ENCODE data around the gene IQSEC1.

The IQSEC1 gene

DNA sequence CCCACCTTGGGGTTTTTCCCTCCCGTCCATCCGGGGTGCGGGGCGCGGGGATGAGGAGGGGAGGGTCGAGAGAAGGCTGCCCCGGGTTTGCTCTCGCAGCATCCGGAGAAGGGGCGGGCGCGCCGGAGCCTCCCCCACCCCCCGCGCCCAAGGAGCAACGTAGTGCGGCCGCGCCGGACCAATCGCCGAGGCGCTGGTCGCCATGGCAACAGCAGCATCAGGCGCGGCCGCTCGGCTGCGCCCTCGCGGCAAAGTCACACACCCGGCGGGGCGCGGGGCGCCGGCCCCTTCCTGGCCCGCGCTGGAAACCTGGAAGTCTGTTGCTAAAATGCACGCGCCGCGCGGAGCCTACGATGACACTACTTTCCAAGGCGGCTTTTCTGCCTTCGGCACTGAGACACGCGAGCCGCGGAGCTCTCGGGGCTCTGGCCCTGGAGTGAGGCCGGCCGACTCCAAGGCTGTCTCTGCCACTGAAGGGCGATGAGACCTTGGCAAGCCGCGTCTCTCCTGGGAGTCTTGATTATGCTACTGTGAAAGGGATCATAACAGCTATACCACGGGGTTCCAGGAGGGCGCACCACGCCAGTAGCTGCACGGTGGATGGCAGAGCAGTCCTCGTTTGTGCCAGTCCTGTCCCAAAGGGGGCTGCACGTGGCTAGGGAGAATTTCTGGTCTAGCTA is at the start of gene IQSEC1:
IQSEC1 (minus strand) TSS at position 104 of the 680 bp plus-strand sequence. CDS start 415 bp downstream, outside the sequence.
- no peak for DNase-seq (ENCODE audit: low read depth)

DNA sequence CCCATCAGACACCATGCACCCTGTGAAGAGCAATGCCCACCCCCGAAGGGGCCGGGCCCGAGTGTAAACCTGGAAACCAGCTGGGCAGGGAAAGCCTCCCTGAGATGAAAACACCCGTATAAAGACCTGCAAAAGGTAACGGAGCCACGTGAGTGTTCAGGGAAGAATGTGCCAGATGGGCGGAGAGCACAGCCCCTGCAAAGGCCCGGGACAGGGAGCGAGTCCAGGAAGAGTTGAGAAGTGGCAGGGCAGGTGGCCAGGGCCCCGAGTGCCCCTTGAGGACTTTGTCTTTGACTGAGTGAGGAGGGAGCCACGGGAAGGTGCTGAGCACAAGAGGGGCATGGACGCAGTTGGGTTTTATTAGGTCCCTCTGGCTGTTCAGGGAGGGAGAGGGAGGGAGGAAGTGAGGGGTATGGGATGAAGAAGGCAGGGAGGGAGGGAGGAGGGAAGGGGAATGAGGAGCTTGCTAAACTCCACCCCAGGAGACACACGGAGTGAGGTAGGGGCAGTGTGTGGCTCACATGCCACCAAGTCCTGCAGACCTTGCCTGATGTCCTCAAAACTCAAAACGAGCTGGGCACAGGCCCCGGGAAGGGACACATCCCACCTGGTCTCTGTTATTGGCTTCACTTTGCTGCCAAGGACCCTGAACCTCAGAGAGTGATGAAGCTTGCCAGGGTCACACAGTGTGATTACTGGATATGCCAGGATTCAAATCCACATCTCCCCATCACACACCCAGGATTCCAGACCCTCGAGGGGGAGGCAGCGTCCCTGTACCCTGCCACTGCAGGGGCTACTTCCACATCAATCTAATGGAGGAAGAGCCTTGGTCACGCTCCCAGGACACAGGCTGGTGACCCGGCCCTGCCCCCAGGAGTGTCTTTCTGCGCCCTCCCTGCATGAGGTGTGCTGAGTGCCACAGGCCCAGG is 49.1 kb upstream of the IQSEC1 start:
- no peak for DNase-seq (ENCODE audit: low read depth)

DNA sequence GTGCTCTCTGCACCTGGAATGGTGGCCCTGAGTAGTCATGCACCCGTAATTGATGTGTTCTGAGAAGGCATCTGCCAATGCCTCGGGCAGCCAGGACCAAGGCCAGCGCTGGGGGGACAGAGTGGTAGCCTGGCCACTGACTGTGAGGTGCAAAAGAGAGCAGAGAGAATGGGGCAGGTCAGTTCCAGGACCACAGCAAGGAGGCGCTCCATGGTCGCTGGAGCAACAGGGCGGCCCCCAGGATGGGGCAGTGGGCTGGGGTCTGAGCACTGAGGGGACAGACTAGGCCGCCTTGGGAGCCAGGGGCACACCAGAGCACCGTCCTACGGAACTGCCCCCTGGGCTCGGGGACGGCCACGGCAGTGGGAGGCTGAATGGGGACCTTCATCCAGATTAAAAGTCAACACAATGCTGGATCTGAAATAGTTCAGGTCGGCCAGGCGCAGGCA is 48.3 kb upstream of the IQSEC1 start:
- DNase-seq (ENCODE audit: low read depth), result no peak

DNA sequence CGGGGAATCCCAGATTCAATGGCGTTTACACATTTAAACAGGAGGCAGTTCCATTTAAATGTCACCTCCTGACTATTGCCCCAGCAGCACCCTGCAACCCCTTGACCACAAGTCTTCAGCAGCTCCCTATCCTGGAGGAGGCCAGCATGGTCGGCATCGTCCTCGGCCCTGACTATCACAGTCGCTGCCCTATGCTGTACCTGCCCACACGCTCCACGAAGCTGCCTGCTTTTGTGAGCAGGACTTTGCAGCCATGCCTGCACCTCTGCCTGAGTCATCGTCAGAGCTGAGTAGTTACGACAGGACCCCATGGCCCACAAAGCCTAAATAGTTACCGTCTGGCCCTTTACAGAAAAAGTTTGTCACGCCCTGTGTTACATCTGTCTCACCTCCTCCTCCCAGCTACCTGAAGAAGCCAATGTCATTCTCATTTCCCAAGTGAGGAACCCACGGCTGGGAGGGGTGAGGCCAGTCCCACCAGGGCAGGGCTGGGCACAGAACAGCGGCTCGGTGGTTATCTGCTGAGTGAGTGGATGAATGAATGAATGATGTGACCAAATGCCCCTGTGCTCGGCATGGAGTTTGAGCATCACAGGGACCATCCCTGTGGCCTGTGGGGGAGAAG is 47.8 kb upstream of the IQSEC1 start:
- no peak for DNase-seq (ENCODE audit: low read depth)

DNA sequence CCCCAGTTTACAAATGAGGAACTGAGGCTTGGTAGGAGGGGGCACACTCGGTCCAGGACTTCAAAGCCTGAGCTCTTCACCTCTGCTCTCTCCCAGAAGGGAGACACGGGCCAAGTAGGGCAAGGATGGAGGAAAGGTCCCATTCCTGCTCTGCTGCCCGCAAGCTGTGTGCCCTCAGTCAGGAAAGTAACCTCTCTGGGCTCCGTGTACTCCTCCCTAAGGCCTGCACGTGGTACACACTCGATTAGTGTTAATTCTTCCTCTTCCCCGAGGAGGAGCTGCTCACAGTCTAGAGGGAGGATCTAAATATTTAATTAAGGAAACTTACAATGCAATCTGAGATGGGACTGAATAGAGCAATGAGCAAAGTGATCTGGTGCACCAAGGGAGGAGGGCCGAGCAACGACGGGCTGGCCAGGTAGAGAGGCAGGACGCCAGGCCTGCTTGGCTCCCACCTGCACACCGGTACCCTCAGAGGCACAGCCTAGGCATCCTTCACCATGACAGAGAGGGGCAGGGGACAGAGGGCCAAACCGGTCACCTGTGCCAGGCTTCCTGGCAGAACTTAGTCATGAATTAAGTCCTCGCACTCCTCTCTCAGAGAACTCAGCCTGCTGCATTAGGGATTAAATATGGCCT is 47.2 kb upstream of the IQSEC1 start:
- no peak for DNase-seq (ENCODE audit: low read depth)

DNA sequence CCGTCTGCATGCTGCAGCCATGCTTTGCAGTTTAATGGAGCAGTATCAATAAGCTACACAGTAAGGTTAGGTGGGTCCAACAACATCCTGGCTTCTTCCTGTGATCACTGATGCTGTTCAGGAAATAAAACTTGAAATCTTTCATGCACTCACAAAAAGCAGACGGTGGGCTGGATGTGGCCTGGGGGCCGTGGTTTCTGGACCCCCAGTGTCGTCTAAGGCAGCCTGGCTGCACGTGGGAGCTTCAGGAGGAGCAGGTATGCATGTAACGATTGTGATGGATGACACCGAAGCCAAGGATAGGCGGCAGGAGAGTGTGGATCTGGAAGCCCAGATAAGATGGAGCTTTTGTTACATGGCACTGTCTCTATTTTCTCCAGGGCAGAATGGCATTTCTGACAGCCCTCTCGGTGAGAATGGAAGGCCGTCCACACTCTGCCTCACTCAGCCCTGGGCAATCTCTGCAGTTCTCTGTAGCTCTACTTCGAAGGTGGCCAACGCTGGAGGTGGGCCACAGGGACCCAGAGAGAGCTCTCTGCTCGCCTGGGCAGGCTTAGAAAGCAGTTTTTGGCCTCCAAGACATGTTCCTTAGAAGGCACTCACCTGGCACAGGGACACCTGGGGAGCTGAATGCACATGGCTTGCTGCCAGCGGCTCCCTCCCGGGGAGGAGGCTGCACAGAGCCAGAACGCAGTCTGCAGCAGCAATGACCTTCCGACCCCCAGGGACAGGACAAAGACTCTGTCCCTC is 46.4 kb upstream of the IQSEC1 start:
- no peak for DNase-seq (ENCODE audit: low read depth)

DNA sequence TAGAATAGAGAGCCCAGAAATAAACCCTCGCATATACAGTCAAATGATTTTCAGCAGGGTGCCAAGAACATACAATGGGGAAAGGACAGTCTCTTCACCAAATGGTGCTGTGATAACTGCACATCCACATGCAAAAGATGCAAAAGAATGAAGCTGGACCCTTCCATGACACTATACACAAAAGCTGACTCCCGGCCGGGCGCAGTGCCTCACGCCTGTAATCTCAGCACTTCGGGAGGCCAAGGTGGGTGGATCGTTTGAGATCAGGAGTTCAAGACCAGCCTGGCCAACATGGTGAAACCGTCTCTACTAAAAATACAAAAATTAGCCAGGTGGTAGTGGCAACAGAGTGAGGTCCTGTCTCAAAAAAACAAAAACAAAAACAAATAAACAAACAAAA is 43.2 kb upstream of the IQSEC1 start:
- no peak for DNase-seq (ENCODE audit: low read depth)

DNA sequence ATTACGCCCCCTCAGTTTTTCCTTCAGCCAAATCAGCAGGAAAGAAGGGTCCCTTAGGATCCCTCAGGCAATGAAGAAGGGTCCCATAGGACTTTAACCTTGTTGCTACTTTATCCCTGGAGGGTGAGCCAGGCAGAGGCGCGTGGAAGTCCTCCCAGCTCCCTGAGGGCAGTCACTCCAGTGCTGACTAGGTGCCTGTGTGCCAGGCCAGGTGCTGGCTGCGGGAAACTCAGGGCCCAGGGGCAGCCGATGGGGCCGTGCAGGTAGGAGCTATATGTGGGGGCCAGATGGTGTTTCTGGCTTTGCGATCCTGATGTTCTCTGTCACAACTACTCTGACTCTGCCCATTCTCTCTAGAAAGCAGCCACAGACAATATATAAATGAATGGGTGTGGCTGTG is 42.8 kb upstream of the IQSEC1 start:
- DNase-seq (ENCODE audit: low read depth), result no peak

DNA sequence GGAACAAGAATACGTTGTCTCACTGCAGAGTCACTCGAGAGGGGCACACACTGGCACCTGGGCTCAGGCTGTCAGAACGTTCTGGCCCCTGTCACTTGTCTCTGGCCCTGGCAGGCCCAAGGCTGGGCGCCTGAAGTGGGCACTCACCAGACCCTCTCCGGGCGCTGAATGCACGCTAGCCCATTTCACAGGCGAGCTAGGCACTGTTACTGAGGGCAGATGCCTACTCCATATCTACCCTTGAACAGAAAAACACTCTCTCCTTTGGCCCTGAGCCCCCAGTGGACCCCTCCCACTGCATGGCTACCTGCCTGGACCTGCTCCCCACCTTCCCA is 42.3 kb upstream of the IQSEC1 start:
- no peak for DNase-seq (ENCODE audit: low read depth)

DNA sequence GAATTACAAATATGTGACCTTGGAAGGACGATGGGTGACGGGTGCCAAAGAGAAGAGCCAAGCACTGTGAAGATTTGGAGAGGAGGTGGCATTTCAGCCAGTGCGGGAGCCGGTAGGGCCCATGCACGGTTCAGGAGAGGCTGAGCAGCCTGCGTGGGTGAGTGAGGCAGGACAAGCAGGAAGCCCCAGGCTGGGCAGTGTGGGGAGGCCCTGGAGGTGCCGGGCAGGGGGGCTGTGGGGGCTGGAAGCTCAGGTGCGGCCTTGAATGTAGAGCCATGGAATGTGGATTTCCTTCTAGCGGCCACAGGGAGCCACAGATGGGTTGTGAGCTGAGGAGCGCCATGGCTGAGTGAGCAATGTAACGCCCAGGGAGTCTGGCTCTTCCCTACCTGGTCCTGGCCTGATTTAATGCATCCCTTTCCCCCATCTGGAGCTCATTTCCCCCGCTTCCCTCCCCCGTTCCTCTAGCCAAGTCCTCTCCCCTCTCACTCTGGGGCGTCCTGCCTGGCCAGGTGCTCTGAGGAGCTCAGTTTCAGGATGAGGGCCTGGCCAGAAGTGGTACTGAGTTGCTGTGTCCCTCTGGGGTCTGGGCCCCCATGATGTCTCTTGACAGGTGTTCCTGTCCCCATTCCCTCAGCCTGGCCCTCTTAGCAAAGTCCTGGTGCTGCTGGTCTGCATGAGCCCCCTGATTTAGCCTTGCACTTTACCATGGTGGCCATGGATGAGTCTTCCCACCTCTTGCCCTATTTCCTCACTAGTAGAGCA is 41.8 kb upstream of the IQSEC1 start:
- no peak for DNase-seq (ENCODE audit: low read depth)

DNA sequence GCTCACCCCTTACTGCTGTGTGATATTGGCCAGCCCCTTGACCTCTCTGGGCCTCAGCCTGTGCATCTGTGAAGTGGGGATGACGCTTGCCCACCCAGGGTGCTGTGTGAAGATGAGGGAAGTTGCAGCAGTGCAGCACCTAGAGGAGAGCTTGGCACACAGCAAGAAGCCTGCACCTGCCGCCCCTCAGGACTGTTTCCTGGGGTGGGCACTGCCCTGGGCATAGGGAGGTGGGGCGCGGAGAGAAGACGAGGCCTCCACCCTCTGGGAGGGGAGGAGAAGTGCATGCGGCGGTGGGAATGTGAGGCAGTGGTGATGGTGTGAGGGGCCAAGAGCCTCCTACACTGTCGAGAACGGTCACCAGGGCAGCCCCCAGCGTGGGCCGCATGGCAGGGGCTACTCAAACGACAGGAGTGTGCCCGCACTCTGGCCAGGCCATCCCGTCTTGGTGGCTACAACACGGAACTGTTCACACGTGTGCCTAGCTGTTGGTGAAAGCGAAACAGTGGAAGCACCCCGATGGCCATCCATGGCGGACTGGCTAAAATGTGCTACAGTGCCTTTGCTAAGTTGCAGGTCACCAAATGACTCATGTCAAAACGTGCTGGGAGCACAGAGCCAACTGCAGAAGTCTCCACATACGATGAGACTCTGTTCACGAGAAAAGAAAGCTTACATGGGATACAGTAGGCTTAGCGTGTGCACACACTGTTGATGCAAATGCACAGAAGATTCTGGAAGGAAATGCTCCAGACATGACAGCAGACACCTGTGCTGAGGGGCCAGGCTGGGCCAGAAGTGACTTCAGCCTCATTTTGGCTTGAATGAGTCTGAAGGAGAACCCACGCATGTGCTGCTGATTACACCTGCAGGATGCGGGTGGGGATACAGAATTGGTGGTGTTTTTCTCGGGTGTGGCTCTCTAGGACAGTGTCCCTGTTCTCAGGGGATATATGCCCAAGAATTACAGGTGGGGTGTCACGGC is 40.4 kb upstream of the IQSEC1 start:
- DNase-seq (ENCODE audit: low read depth), result no peak

DNA sequence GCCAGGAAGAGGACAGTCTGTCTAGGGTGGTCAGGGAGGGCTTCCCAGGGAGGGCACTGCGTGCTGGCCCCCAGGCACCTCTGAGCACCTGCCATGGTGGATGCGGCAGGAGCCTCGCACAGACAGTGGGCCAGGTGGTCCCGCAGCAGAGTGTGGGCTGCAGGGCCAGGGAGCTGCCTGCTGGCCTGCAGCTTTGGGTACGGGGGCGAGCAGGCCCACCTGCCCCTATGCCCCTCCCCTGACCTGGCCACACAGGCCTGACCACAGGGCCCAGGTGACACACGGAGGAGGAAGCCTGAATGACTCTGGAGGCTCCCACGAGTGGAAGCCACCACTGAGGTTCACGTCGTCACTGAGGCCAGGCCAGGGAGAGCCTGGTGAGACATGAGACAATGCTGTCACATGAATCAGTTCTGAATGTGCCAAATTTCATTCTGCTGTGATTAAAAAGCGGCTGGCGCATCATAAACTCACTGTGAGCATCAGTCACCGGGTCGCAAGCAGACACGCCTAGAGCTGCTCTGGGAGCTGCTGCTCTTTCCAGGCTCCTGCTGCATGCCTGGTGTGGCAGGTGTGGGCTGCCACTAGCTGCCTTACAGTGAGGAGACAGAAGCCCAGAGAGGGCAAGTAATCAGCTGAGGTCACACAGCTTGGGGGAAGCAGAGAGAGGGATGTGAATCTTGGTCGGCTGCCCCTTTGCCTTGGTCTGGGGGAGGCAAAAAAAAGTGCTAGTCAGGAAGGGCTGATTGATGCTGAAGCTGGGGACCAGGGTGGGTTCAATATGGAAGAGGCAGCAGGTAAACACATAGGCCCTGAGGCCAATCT is 39.5 kb upstream of the IQSEC1 start:
- DNase-seq (ENCODE audit: low read depth), result no peak

DNA sequence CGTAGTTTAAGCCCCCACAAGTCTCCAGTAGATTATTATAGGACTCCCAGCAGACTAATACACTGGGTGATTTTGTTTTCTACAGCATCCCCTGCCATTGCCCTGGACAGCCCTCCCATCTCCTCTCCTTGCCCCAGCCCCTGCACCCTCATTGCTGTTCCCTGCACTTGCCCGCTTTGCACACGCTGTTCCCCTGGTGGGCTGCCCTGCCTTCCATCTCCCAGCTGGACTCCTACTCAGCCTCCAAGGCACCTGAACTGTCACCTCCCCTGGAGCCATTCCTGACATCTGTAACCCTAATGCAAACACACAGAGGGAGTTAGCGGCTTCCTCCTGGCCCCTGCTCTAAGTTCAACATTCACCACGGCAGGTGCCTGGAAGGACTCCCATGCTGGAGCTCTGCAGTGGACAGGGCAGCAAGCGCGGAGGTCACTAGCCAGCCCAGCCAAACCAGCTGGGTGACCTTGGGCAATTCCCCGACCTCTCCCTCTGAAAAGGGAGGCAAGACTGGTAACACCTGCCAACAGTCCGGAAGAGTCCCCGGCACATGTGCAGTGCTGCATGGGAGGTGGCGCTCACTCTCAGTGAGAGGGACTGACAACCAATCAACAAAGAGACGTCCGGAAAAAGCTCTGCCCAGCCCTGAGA is 38.8 kb upstream of the IQSEC1 start:
- DNase-seq (ENCODE audit: low read depth), result no peak

DNA sequence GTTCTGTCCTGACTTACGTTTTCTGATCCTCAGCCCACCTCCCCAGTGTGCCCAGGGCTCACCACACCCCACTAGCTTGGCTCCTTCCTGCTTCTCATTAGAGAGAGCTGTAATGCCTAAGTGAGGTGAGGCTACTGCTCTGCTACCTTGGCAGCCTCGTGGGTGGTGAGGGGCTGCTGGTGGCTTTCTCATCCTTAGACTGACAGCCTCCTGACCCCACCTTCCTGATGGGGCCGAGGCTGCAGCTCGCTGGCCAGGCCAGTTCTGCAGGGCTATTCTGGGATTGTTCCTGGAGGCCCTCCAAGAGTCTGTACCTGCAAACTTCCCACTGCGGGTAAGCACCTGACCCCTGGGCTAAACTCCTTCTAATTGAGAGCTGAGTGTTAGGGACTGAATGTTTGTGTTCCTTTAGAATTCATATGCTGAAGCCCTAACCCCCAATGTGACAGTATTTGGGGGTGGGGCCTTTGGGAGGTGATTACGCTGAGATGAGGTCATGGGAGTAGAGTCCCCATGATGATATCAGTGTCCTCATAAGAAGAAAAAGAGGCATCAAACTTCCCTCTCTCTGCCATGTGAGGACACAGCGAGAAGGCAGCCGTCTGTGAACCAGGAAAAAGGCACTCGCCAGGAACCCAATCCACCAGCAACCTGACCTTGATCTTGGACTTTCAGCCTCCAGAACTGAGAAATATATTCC is 38.1 kb upstream of the IQSEC1 start:
- no peak for DNase-seq (ENCODE audit: low read depth)

DNA sequence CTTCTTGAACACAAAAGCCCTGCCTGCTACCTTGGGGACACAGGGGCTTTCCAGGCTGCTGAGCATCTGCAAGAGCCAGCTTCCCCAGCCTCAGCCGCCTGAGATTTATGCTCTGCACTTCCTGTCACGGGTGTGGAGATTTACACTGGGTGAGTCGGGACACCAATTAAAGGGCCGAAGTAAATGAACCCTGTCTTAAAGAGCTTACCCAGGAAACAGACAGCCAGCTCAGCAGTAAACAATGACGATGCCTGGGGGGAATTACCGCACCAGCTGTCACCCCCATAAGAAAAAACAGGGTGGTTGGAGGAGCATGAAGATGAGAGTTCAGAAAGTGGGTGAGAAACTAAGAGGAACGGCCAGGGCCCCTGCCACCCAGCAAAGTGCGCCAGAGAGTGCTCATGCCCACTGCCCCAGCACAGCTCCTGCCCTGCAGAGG is 37.5 kb upstream of the IQSEC1 start:
- no peak for DNase-seq (ENCODE audit: low read depth)

DNA sequence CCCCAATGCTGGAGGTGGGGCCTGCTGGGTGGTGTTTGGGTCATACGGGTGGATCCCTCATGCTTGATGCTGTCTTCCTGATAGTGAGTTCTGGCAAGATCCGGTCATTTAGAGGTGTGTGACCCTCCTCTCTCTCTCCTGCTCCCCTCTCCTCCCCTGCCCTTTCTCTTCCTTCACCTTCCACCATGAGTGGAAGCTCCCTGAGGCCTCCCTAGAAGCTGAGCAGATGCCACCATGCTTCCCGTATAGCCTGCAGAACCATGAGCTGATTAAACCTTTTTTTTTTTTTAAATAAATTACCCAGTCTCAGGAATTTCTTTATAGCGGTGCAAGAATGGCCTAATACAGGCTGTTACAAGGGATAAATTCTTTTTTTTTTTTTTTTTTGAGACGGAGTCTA is 36.3 kb upstream of the IQSEC1 start:
- DNase-seq (ENCODE audit: low read depth), result no peak

DNA sequence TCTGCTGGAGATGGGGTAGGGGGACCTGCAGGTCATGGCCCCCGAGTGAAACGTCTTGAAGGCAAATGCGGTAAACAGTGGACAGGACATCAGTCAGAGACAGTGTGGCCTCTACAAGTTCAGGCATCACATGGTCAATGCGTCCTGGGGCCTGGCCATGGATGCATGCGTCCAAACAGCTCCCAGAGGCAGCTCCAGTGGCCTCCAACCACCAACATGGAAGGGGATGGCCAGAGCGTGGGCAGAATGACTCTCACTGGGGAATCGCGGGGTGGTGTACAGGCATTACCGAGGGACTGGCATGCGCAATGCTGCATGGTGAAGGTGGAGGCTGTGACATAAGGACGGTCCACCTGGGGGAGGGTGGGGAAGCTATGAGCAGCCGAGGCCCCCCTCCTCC is 35.6 kb upstream of the IQSEC1 start:
- DNase-seq (ENCODE audit: low read depth), result no peak

DNA sequence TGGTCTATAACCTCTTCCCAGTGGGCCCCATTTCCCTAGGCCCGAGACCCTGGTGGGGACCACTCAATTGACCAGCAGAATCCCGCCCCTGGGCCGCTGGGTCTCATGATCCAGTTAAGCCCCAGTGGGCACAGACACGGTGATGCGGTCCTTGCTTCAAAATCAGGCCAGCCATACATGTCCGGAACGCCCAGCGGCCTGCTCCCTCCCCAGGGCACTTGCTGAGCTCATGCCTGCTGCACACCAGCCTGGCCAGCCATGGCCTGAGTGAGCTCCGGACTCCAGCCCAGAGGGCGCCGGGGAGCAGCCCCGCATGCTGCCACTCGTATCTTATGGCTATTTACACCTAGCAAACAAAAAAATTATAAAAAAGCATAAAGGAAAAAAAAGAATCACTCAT is 34.4 kb upstream of the IQSEC1 start:
- DNase-seq (ENCODE audit: low read depth), result no peak
